PC-9 (cell line): ENCODE measurements around the gene FRZB.

Experiments
- EZH2 ChIP-seq: fragments of 200-600 bp; sonication (generic); IDR thresholded peaks from 2 replicates; pipeline ENCODE4 v1.8.0; 2017; ENCODE audit warnings: antibody characterized with exemption, low read depth
- TF ChIP-seq, protein P1 (sequence below): fragments of 200-600 bp; sonication (generic); conservative IDR thresholded peaks from 2 replicates; pipeline ENCODE4 v1.6.1; 2017; ENCODE audit warnings: mixed run types, antibody characterized with exemption, mild to moderate bottlenecking, moderate library complexity

DNA sequence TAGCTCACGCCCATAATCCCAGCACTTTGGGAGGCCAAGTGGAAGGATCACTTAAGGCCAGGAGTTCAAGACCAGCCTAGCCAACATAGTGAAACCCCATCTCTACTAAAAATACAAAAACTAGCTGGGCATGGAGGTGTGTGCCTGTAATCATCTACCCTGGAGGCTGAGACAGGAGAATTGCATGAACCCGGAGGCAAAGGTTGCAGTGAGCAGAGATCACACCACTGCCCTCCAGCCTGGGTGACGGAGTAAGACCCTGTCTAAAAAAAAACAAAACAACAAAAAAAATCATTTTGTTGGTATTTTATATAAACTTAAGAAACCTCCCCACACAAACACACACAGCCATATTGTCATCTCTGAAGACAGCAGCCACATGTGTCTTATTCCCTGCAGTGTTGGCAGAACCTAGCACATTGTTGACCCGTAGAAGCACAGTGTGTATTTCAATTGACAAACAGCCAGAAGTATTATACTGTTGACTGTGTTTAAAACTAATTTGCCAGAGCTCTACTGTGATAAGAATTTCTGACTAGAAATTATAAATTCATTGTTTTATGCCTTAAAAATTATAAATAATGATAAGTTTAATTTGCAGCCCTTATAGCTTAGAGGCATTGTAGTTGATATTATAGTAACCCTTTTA, 82.3 kb downstream of the FRZB start:
- TF ChIP-seq, protein P1, sequence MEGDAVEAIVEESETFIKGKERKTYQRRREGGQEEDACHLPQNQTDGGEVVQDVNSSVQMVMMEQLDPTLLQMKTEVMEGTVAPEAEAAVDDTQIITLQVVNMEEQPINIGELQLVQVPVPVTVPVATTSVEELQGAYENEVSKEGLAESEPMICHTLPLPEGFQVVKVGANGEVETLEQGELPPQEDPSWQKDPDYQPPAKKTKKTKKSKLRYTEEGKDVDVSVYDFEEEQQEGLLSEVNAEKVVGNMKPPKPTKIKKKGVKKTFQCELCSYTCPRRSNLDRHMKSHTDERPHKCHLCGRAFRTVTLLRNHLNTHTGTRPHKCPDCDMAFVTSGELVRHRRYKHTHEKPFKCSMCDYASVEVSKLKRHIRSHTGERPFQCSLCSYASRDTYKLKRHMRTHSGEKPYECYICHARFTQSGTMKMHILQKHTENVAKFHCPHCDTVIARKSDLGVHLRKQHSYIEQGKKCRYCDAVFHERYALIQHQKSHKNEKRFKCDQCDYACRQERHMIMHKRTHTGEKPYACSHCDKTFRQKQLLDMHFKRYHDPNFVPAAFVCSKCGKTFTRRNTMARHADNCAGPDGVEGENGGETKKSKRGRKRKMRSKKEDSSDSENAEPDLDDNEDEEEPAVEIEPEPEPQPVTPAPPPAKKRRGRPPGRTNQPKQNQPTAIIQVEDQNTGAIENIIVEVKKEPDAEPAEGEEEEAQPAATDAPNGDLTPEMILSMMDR, result no peak
- TF ChIP-seq EZH2, result no peak
